ENCODE results near the gene AKAP14. TPM values are rescaled to one million over a fixed set of nuclear protein-coding genes. Genes with fewer than 3 reads are reported as not detected.

Gene AKAP14
- total RNA-seq, 4 donors from 2014 or later: not detected

GRCh38 chrX:119942173-119942819 lies 46.6 kb downstream of the AKAP14 start:
- no peak for DNase-seq

GRCh38 chrX:119942831-119943184 lies 47.1 kb downstream of the AKAP14 start:
- peaks cover 4 to 15% (median 10%) of the 10 kb centered on the region in 4 donors for H3K4me1 ChIP-seq
- no peak for DNase-seq
- peak overlapping the region; percentile 60 to 80 (median 74) for H3K4me3 ChIP-seq
- in situ Hi-C loops (cut with MboI; ENCODE audit: low pct_ligation_motif_present in 1 of 4, low pct_unique_long_range_greater_than_20kb in 1 of 4, low sequenced_read_pairs in 3 of 4): no loop called here
- no peaks in the 10 kb centered on the region for H3K27me3 ChIP-seq
- TF ChIP-seq POLR2AphosphoS5 (IDR thresholded peaks at IDR 0.05): no peak
- TF ChIP-seq POLR2A (IDR thresholded peaks at IDR 0.05): no peak
- no peak for TF ChIP-seq CTCF (IDR thresholded peaks at IDR 0.05)
- no peak for TF ChIP-seq EP300 (IDR thresholded peaks at IDR 0.05; ENCODE audit: low read depth)
- H3K9me3 ChIP-seq: no peaks in the 10 kb centered on the region
- H3K27ac ChIP-seq: peak overlapping the region; percentile 90 to 95 (median 92)
- 0 to 42% methylated on average over 1 to 14 of the region's 14 CpGs for WGBS, 2 donors (ENCODE audit: low coverage in 1 of 2)
- intact Hi-C loops (cut with DNase I; ENCODE audit: low total_unique reads): no loop called here
- no peaks in the 10 kb centered on the region for H3K36me3 ChIP-seq

More at GRCh38 chrX:119942173-119942819, 46.6 kb downstream of the AKAP14 start:
- Histone ChIP-seq H3K36me3 (no peaks in the 10 kb centered on the region), H3K27ac (peak overlapping the region; percentile 90 to 95 (median 92)), H3K4me1 (peaks cover 4 to 15% (median 10%) of the 10 kb centered on the region in 4 donors), H3K27me3 (no peaks in the 10 kb centered on the region), H3K4me3 (peak overlapping the region; percentile 14 to 80 (median 68)), H3K9me3 (no peaks in the 10 kb centered on the region)
- WGBS, 2 donors (ENCODE audit: low coverage in 1 of 2): 5 to 55% methylated on average over 4 to 13 of the region's 13 CpGs
- in situ Hi-C loops (cut with MboI; ENCODE audit: low pct_ligation_motif_present in 1 of 4, low pct_unique_long_range_greater_than_20kb in 1 of 4, low sequenced_read_pairs in 3 of 4): no loop called here
- intact Hi-C loops (cut with DNase I; ENCODE audit: low total_unique reads): no loop called here
- TF ChIP-seq POLR2AphosphoS5 (IDR thresholded peaks at IDR 0.05): no peak
- no peak for TF ChIP-seq POLR2A (IDR thresholded peaks at IDR 0.05)
- no peak for TF ChIP-seq CTCF (IDR thresholded peaks at IDR 0.05)
- no peak for TF ChIP-seq EP300 (IDR thresholded peaks at IDR 0.05; ENCODE audit: low read depth)

GRCh38 chrX:119943185-119943988 lies 47.7 kb downstream of the AKAP14 start, which contains the start of gene NKAP:
Gene NKAP, minus strand, starts transcription at chrX:119943751. Its CDS starts 146 bp downstream, at chrX:119943605.
- Histone ChIP-seq H3K36me3 (no peaks in the 10 kb centered on the region), H3K4me3 (peak within 1 kb of the TSS; percentile 60 to 80 (median 74)), H3K9me3 (no peaks in the 10 kb centered on the region), H3K27ac (peak within 1 kb of the TSS; percentile 90 to 95 (median 92)), H3K4me1 (peaks cover 4 to 15% (median 10%) of the 10 kb centered on the region in 4 donors), H3K27me3 (no peaks in the 10 kb centered on the region)
- TF ChIP-seq POLR2AphosphoS5 (IDR thresholded peaks at IDR 0.05): peak; percentile 45 to 69 (median 55)
- no peak for TF ChIP-seq CTCF (IDR thresholded peaks at IDR 0.05)
- TF ChIP-seq POLR2A (IDR thresholded peaks at IDR 0.05): peak; percentile 49
- peak; percentile 84 for DNase-seq
- intact Hi-C loops (cut with DNase I; ENCODE audit: low total_unique reads): no loop called here
- WGBS, 2 donors (ENCODE audit: low coverage in 1 of 2): 45% methylated on average over 59 of the region's 59 CpGs; no CpG with 5 or more reads in 1 of the 2 donors
- in situ Hi-C loops (cut with MboI; ENCODE audit: low pct_ligation_motif_present in 1 of 4, low pct_unique_long_range_greater_than_20kb in 1 of 4, low sequenced_read_pairs in 3 of 4): no loop called here

GRCh38 chrX:119945481-119945880 lies 49.8 kb downstream of the AKAP14 start:
- intact Hi-C loops (cut with DNase I; ENCODE audit: low total_unique reads): no loop called here
- no peak for DNase-seq

More at GRCh38 chrX:119945481-119945880, 49.8 kb downstream of the AKAP14 start:
- no peaks in the 10 kb centered on the region for H3K36me3 ChIP-seq
- TF ChIP-seq EP300 (IDR thresholded peaks at IDR 0.05; ENCODE audit: low read depth) (no peak), POLR2A (IDR thresholded peaks at IDR 0.05) (no peak), CTCF (IDR thresholded peaks at IDR 0.05) (no peak), POLR2AphosphoS5 (IDR thresholded peaks at IDR 0.05) (no peak)
- no peak overlapping the region for H3K27ac ChIP-seq
- 74% methylated on average over 6 of the region's 6 CpGs; no CpG with 5 or more reads in 1 of the 2 donors for WGBS, 2 donors (ENCODE audit: low coverage in 1 of 2)
- H3K27me3 ChIP-seq: no peaks in the 10 kb centered on the region
- no peaks in the 10 kb centered on the region for H3K9me3 ChIP-seq
- in situ Hi-C loops (cut with MboI; ENCODE audit: low pct_ligation_motif_present in 1 of 4, low pct_unique_long_range_greater_than_20kb in 1 of 4, low sequenced_read_pairs in 3 of 4): no loop called here
- H3K4me1 ChIP-seq: peaks cover 4 to 15% (median 10%) of the 10 kb centered on the region in 4 donors
- no peak overlapping the region for H3K4me3 ChIP-seq

Data from transverse colon (tissue), 4 donors.